ENCODE measurements around the gene CCK.

The CCK gene

GRCh38 chr3:42225486-42226363, 40.3 kb downstream of the CCK start:
- H3K9me3 ChIP-seq (replicated peaks; ENCODE audit: insufficient read depth, low read length), result no peaks in the 10 kb centered on the region
- H3F3A ChIP-seq (ENCODE audit: insufficient read depth, low read length), result no peaks in the 10 kb centered on the region
- no peaks in the 10 kb centered on the region for H3K27me3 ChIP-seq (replicated peaks; ENCODE audit: insufficient read depth, low read length)
- no peak overlapping the region for H3K9ac ChIP-seq (ENCODE audit: low read length)
- no peaks in the 10 kb centered on the region for H3K4me1 ChIP-seq (ENCODE audit: low read length)
- H3K4me3 ChIP-seq (ENCODE audit: low read length), result no peak overlapping the region
- no peaks in the 10 kb centered on the region for H4K20me1 ChIP-seq (ENCODE audit: insufficient read depth, low read length)
- no peaks in the 10 kb centered on the region for H3K79me2 ChIP-seq (ENCODE audit: low read length)
- no peak overlapping the region for H3K4me2 ChIP-seq (ENCODE audit: low read depth, low read length)
- no peak for TF ChIP-seq CTCF (IDR thresholded peaks at IDR 0.05; ENCODE audit: low read length)
- no peak for TF ChIP-seq EZH2phosphoT487 (IDR thresholded peaks at IDR 0.05; ENCODE audit: low read length)
- no peak overlapping the region for H2AFZ ChIP-seq (ENCODE audit: low read length)
- no peaks in the 10 kb centered on the region for H3K36me3 ChIP-seq (replicated peaks; ENCODE audit: insufficient read depth, low read length)
- no peak for DNase-seq
- H3K9me2 ChIP-seq (replicated peaks; ENCODE audit: insufficient read depth, low read length), result no peaks in the 10 kb centered on the region
- H3K27ac ChIP-seq (ENCODE audit: low read length), result no peak overlapping the region

- Histone ChIP-seq H3K79me2 (ENCODE audit: low read length) (no peaks in the 10 kb centered on the region), H3F3A (ENCODE audit: insufficient read depth, low read length) (no peaks in the 10 kb centered on the region), H3K4me3 (ENCODE audit: low read length) (no peak overlapping the region), H2AFZ (ENCODE audit: low read length) (no peak overlapping the region), H3K4me2 (ENCODE audit: low read depth, low read length) (no peak overlapping the region), H3K9me2 (replicated peaks; ENCODE audit: insufficient read depth, low read length) (no peaks in the 10 kb centered on the region), H3K4me1 (ENCODE audit: low read length) (no peaks in the 10 kb centered on the region), H3K9ac (ENCODE audit: low read length) (no peak overlapping the region), H3K9me3 (replicated peaks; ENCODE audit: insufficient read depth, low read length) (no peaks in the 10 kb centered on the region), H4K20me1 (ENCODE audit: insufficient read depth, low read length) (no peaks in the 10 kb centered on the region), H3K27me3 (replicated peaks; ENCODE audit: insufficient read depth, low read length) (no peaks in the 10 kb centered on the region), H3K36me3 (replicated peaks; ENCODE audit: insufficient read depth, low read length) (no peaks in the 10 kb centered on the region), H3K27ac (ENCODE audit: low read length) (no peak overlapping the region)
- no peak for TF ChIP-seq EZH2 (optimal IDR thresholded peaks at IDR 0.05; ENCODE audit: low read depth, low read length)
- TF ChIP-seq CTCF (IDR thresholded peaks at IDR 0.05; ENCODE audit: low read length), result no peak
- TF ChIP-seq EZH2phosphoT487 (IDR thresholded peaks at IDR 0.05; ENCODE audit: low read length), result no peak
- no peak for DNase-seq
Observed at GRCh38 chr3:42224658-42225421, 41.1 kb downstream of the CCK start.

GRCh38 chr3:42224178-42224577, 41.8 kb downstream of the CCK start:
- no peaks in the 10 kb centered on the region for H3K4me1 ChIP-seq (ENCODE audit: low read length)
- H3K79me2 ChIP-seq (ENCODE audit: low read length), result no peaks in the 10 kb centered on the region
- no peak overlapping the region for H3K4me2 ChIP-seq (ENCODE audit: low read depth, low read length)
- H3K27ac ChIP-seq (ENCODE audit: low read length), result no peak overlapping the region
- no peak overlapping the region for H3K9ac ChIP-seq (ENCODE audit: low read length)
- no peaks in the 10 kb centered on the region for H3K9me3 ChIP-seq (replicated peaks; ENCODE audit: insufficient read depth, low read length)
- no peak for DNase-seq
- H2AFZ ChIP-seq (ENCODE audit: low read length), result no peak overlapping the region
- no peaks in the 10 kb centered on the region for H3K36me3 ChIP-seq (replicated peaks; ENCODE audit: insufficient read depth, low read length)
- H4K20me1 ChIP-seq (ENCODE audit: insufficient read depth, low read length), result no peaks in the 10 kb centered on the region
- H3K9me2 ChIP-seq (replicated peaks; ENCODE audit: insufficient read depth, low read length), result no peaks in the 10 kb centered on the region
- no peaks in the 10 kb centered on the region for H3K27me3 ChIP-seq (replicated peaks; ENCODE audit: insufficient read depth, low read length)
- H3F3A ChIP-seq (ENCODE audit: insufficient read depth, low read length), result no peaks in the 10 kb centered on the region
- H3K4me3 ChIP-seq (ENCODE audit: low read length), result no peak overlapping the region
- TF ChIP-seq EZH2 (optimal IDR thresholded peaks at IDR 0.05; ENCODE audit: low read depth, low read length) (no peak), CTCF (IDR thresholded peaks at IDR 0.05; ENCODE audit: low read length) (no peak), EZH2phosphoT487 (IDR thresholded peaks at IDR 0.05; ENCODE audit: low read length) (no peak)
